ENCODE data around the gene SCRN2. TPM values are rescaled to one million over a fixed set of nuclear protein-coding genes. Genes with fewer than 3 reads are reported as not detected.

SCRN2 gene
- total and polyA plus RNA-seq, 3 donors from 2014 or later = 25.6 to 38.0 (median 31.0) TPM

DNA sequence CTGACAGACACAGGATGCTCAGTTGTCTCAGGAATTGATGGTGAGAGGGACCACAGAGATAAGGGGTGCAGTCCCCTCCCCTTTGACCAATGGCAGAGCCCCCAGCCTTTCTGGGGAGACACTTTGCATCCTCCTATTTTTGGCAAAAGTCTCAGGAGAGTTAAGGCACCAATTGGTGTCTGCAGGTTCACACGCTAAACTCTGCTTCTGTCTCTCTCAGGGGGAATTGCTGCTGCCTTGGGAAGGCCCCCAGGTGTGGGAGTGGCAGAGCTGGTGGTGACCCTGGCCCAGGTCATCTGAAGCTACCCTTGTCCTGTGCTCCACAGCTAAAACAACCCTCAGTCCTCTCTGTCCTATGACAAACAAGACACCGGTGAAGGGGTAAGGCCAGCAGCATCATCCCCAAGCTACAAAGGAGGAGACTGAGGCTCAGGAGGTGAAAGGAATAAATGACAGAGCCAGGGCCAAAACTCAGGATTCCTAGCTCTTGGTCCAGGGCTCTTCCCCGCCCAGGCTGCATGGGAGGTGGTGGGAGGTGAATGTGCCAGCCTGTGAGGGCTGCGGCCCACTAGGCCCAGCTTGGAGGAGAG is 39.8 kb downstream of the SCRN2 start:
- WGBS, 2 donors = 85 to 93% methylated on average over 4 of the region's 4 CpGs

DNA sequence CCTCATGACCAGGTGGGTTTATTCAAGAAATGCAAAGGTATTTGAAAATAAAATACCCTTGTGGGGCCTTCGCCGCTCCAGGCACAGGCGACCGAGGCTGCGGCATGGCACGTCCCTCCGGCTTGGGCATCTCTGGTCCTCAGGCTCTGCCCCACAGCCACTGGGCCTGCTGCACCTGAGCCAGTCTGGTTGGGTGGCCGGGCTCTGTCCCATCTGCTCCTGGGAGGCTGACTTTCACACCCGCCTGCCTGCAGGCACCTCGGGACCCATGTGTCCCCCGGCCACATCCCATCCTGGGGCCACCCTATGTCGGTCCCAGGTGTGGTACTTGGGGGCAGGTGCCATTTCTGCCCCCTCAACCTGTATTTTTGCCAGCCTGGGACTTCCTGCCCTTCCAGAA is 40.4 kb downstream of the SCRN2 start:
- intact Hi-C loops (cut with DNase I; ENCODE audit: low total_unique reads) = no loop called here
- TF ChIP-seq POLR2A (IDR thresholded peaks at IDR 0.05) = no peak
- TF ChIP-seq, protein P1, sequence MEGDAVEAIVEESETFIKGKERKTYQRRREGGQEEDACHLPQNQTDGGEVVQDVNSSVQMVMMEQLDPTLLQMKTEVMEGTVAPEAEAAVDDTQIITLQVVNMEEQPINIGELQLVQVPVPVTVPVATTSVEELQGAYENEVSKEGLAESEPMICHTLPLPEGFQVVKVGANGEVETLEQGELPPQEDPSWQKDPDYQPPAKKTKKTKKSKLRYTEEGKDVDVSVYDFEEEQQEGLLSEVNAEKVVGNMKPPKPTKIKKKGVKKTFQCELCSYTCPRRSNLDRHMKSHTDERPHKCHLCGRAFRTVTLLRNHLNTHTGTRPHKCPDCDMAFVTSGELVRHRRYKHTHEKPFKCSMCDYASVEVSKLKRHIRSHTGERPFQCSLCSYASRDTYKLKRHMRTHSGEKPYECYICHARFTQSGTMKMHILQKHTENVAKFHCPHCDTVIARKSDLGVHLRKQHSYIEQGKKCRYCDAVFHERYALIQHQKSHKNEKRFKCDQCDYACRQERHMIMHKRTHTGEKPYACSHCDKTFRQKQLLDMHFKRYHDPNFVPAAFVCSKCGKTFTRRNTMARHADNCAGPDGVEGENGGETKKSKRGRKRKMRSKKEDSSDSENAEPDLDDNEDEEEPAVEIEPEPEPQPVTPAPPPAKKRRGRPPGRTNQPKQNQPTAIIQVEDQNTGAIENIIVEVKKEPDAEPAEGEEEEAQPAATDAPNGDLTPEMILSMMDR (IDR thresholded peaks at IDR 0.05) = no peak
- Histone ChIP-seq H3K27me3 (no peaks in the 10 kb centered on the region), H3K36me3 (ENCODE audit: low read depth, missing control alignments) (no peaks in the 10 kb centered on the region), H3K27ac (no peak overlapping the region), H3K4me3 (no peak overlapping the region), H3K4me1 (no peaks in the 10 kb centered on the region), H3K9me3 (no peaks in the 10 kb centered on the region)
- no peak for DNase-seq
- WGBS, 2 donors = 88% methylated on average over 12 of the region's 12 CpGs

More for the DNA sequence above, 39.8 kb downstream of the SCRN2 start:
- intact Hi-C loops (cut with DNase I; ENCODE audit: low total_unique reads) = no loop called here
- no peaks in the 10 kb centered on the region for H3K9me3 ChIP-seq
- TF ChIP-seq, protein P1 (IDR thresholded peaks at IDR 0.05) = no peak
- no peak overlapping the region for H3K27ac ChIP-seq
- H3K27me3 ChIP-seq = no peaks in the 10 kb centered on the region
- DNase-seq = no peak
- H3K36me3 ChIP-seq (ENCODE audit: low read depth, missing control alignments) = no peaks in the 10 kb centered on the region
- no peak overlapping the region for H3K4me3 ChIP-seq
- H3K4me1 ChIP-seq = no peaks in the 10 kb centered on the region

DNA sequence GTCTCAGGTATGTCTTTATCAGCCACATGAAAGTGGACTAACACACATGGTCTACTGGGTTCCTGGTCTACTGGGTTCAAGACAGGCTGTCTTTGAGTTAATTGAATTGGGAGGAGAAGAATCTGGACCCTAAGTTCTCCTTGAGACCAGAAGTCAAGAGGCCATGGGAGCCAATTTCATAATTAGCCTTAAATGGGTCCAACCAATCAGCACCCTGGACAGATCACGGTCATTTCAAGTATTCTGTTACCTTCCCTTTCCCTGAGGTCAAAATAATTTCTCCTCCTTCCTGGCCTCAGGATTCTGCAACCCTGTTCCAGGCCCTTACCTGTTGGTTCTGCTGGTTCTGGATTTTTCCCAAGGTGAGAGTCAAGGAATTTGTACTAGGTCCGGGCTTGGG is 43.3 kb downstream of the SCRN2 start:
- intact Hi-C loops (cut with DNase I; ENCODE audit: low total_unique reads) = no loop called here
- H3K4me1 ChIP-seq = no peaks in the 10 kb centered on the region
- DNase-seq = no peak
- TF ChIP-seq POLR2A (IDR thresholded peaks at IDR 0.05) = no peak
- TF ChIP-seq, protein P1 (IDR thresholded peaks at IDR 0.05) = no peak
- no peaks in the 10 kb centered on the region for H3K27me3 ChIP-seq
- WGBS, 2 donors = 56 to 66% methylated on average over 2 of the region's 2 CpGs
- no peaks in the 10 kb centered on the region for H3K9me3 ChIP-seq
- no peaks in the 10 kb centered on the region for H3K36me3 ChIP-seq (ENCODE audit: low read depth, missing control alignments)
- H3K27ac ChIP-seq = no peak overlapping the region
- H3K4me3 ChIP-seq = no peak overlapping the region

DNA sequence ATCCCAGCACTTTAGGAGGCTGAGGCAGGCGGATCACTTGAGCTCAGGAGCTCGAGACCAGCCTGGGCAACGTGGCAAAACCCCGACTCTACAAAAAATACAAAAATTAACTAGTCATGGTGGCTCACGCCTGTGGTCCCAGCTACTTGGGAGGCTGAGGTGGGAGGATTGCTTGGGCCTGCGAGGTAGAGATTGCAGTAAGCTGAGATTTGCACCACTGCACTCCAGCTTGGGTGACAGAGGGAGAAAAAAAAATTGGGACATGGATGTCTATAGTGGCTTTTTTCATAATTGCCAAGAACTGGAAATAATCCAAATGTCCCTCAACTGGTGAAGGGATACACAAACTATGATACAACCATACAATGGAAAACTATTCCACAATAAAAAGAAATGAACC is 48.1 kb downstream of the SCRN2 start:
- TF ChIP-seq, protein P1 (IDR thresholded peaks at IDR 0.05) = no peak
- WGBS, 2 donors = 70 to 78% methylated on average over 6 of the region's 6 CpGs
- no peaks in the 10 kb centered on the region for H3K4me1 ChIP-seq
- no peaks in the 10 kb centered on the region for H3K9me3 ChIP-seq
- intact Hi-C loops (cut with DNase I; ENCODE audit: low total_unique reads) = no loop called here
- no peaks in the 10 kb centered on the region for H3K36me3 ChIP-seq (ENCODE audit: low read depth, missing control alignments)
- DNase-seq = no peak
- no peak overlapping the region for H3K27ac ChIP-seq
- H3K27me3 ChIP-seq = no peaks in the 10 kb centered on the region
- H3K4me3 ChIP-seq = no peak overlapping the region

DNA sequence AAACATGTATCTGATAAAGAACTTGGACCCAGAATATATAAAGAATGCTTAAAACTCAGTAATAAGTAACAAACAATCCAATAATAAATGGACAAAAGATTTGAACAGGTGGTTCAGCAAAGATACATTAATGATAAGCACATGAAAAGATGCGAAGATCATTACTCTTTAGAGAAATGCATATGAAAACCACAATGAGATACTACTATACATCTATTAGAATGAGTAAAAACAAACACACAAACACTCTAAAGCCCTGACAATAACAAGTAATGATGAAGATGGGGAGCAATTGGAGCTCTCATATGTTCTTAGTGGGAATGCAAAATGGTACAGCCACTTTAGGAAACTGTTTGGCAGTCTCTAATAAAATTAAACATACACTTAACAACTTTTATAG is 48.6 kb downstream of the SCRN2 start:
- TF ChIP-seq POLR2A (IDR thresholded peaks at IDR 0.05) = no peak
- TF ChIP-seq, protein P1 (IDR thresholded peaks at IDR 0.05) = no peak
- Histone ChIP-seq H3K4me1 (no peaks in the 10 kb centered on the region), H3K27ac (no peak overlapping the region), H3K9me3 (no peaks in the 10 kb centered on the region), H3K27me3 (no peaks in the 10 kb centered on the region), H3K4me3 (no peak overlapping the region), H3K36me3 (ENCODE audit: low read depth, missing control alignments) (no peaks in the 10 kb centered on the region)
- intact Hi-C loops (cut with DNase I; ENCODE audit: low total_unique reads) = no loop called here
- no peak for DNase-seq
- 83 to 90% methylated on average over 1 of the region's 1 CpG for WGBS, 2 donors
